ENCODE measurements around the gene ZFP36L2. TPM values are rescaled to one million over a fixed set of nuclear protein-coding genes. Genes with fewer than 3 reads are reported as not detected.

Gene ZFP36L2
- total and polyA plus RNA-seq, 9 of the 15 experiments (the other 6 are each of a cell fraction or from before 2014, with no cell fraction given): 4.1 to 60.6 (median 20.3) TPM

DNA sequence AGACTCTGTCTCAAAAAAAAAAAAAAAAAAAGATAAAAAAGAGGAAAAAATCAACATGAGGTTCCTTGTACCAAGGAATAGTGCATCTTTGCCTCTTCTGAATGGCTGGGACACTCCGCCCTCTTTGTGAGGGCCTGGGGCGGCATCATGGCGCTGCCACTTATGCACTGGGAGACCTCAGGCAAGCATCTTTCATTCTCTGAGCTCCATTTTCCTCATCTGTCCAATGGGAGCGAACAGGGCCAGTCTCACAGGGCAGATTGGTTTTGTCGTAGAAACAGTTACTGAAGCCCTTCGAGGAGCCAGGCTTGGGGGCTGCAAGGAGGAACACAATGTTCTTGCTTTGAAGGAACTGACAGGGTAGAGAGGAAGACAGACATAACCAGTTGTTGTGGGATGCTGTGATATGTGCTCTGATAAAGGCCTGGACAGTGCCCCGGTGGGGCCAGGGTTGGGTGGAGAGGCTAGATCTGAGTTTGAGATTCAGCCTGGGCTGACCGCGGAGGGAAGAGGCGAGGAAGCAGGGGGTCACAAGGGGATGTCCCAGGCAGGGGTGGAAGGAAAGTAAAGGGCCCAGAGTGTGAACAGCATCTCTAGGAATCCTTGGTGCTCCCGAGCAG is 14.1 kb downstream of the ZFP36L2 start:
- intact Hi-C loops (cut with micrococcal nuclease): no loop called here

More for the DNA sequence above, 14.1 kb downstream of the ZFP36L2 start:
- H3K4me3 ChIP-seq: no peak overlapping the region
- H3K36me3 ChIP-seq (ENCODE audit: control insufficient read depth, insufficient read depth, low read length): no peaks in the 10 kb centered on the region
- no peak for TF ChIP-seq ZKSCAN8 (CRISPR knock-in tag; IDR thresholded peaks at IDR 0.05)
- TF ChIP-seq, protein P1, sequence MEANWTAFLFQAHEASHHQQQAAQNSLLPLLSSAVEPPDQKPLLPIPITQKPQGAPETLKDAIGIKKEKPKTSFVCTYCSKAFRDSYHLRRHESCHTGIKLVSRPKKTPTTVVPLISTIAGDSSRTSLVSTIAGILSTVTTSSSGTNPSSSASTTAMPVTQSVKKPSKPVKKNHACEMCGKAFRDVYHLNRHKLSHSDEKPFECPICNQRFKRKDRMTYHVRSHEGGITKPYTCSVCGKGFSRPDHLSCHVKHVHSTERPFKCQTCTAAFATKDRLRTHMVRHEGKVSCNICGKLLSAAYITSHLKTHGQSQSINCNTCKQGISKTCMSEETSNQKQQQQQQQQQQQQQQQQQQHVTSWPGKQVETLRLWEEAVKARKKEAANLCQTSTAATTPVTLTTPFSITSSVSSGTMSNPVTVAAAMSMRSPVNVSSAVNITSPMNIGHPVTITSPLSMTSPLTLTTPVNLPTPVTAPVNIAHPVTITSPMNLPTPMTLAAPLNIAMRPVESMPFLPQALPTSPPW (CRISPR knock-in tag; IDR thresholded peaks at IDR 0.05): peak; percentile 7; the same call in 1 of the 2 replicates
- no peak for TF ChIP-seq NCOA1 (IDR thresholded peaks at IDR 0.05; ENCODE audit: low read depth)
- TF ChIP-seq GABPB2 (CRISPR knock-in tag; conservative IDR thresholded peaks at IDR 0.05): no peak
- TF ChIP-seq RCOR1 (IDR thresholded peaks at IDR 0.05; ENCODE audit: borderline replicate concordance in 1 of 2, low read depth in 2 of 2, low read length in 2 of 2): peak in 1 of 2 experiments; percentile 12; a peak in 1 of 4 replicates
- TF ChIP-seq, protein P2, sequence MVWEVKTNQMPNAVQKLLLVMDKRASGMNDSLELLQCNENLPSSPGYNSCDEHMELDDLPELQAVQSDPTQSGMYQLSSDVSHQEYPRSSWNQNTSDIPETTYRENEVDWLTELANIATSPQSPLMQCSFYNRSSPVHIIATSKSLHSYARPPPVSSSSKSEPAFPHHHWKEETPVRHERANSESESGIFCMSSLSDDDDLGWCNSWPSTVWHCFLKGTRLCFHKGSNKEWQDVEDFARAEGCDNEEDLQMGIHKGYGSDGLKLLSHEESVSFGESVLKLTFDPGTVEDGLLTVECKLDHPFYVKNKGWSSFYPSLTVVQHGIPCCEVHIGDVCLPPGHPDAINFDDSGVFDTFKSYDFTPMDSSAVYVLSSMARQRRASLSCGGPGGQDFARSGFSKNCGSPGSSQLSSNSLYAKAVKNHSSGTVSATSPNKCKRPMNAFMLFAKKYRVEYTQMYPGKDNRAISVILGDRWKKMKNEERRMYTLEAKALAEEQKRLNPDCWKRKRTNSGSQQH (CRISPR knock-in tag; IDR thresholded peaks at IDR 0.05): no peak
- 0 out of 4 replicates have a peak, but pooled peaks of 1 of the 2 experiments have one; percentile 13 for TF ChIP-seq RAD21 (CRISPR knock-in tag; conservative IDR thresholded peaks at IDR 0.05 in 1 of 2, IDR thresholded peaks at IDR 0.05 in 1 of 2)
- TF ChIP-seq TSC22D4 (tag; IDR thresholded peaks at IDR 0.05): no peak
- TF ChIP-seq ZBTB17 (CRISPR knock-in tag; IDR thresholded peaks at IDR 0.05): peak; percentile 87
- ATAC-seq: peak; percentile 7; the same call in 1 of the 3 replicates
- no peak overlapping the region for H3K4me2 ChIP-seq (ENCODE audit: insufficient read depth, low read length)
- POLR2A ChIA-PET: interaction anchor here (0.6 to 2.4 kb wide), 3 partner anchors 9 to 44 kb away, joined by 3 to 7 read pairs (median 4); no protein-coding TSS in a partner anchor
- H3K79me2 ChIP-seq (ENCODE audit: control insufficient read depth, insufficient read depth, low read length): no peaks in the 10 kb centered on the region
- 44% methylated on average over 10 of the region's 11 CpGs for WGBS (ENCODE audit: insufficient coverage, low coverage, missing lambda C conversion rate)
- H3K4me1 ChIP-seq (replicated peaks in 1 of 2; ENCODE audit: control insufficient read depth in 2 of 2, insufficient read depth in 2 of 2, low read length in 2 of 2): peaks cover 26 to 32% of the 10 kb centered on the region in 2 experiments
- no peaks in the 10 kb centered on the region for H3K9me1 ChIP-seq (ENCODE audit: control insufficient read depth, insufficient read depth, low read length)
- peak overlapping the region; percentile 22; the same call in 1 of the 2 replicates for H2AFZ ChIP-seq (ENCODE audit: low read depth, low read length)
- no peaks in the 10 kb centered on the region for H3K9me3 ChIP-seq (replicated peaks; ENCODE audit: control insufficient read depth, insufficient read depth, low read depth, low read length)
- H4K20me1 ChIP-seq (replicated peaks; ENCODE audit: control insufficient read depth, insufficient read depth, low read length): no peaks in the 10 kb centered on the region
- H3K9ac ChIP-seq (ENCODE audit: insufficient read depth in 1 of 2, low read depth in 2 of 2, low read length in 2 of 2): peak overlapping the region in 1 of 2 experiments; percentile 75; a peak in 1 of 4 replicates
- H3K27me3 ChIP-seq (ENCODE audit: control insufficient read depth in 2 of 2, insufficient read depth in 2 of 2, low read length in 2 of 2): no peaks in the 10 kb centered on the region
- FAIRE-seq: peak; percentile 74
- no peak for DNase-seq (ENCODE audit: extremely low read depth in 1 of 4, low spot score in 3 of 4)
- BruUV-seq (replicated peaks): no TSS peak
- CTCF ChIA-PET (ENCODE audit: low intra/inter-chr PET ratio): no interaction called here
- in situ Hi-C loops (cut with MboI): no loop called here
- no peak overlapping the region for H3K27ac ChIP-seq (ENCODE audit: extremely low read depth, low read depth, low read length)

Data from K562 (cell line).